Testis (tissue), 3 donors: Measurements from ENCODE around the gene MAP1B. TPM values are rescaled to one million over a fixed set of nuclear protein-coding genes. Genes with fewer than 3 reads are reported as not detected.
"Not testable (repeated sequence)": the region's sequence is repeated elsewhere in the genome, so short reads cannot be mapped to it uniquely, and the experiment has no call there.

ENCODE experiments used
- DNase-seq: peaks from one replicate; pipeline ENCODE4 v3.0.0-alpha.2; 2019
- H3K27ac ChIP-seq, 2 donors: fragments of 200-600 bp; sonication (generic); one replicate each; pipeline ENCODE4 v1.5.1; 2019
- H3K27me3 ChIP-seq: fragments of 200-600 bp; sonication (generic); one replicate; pipeline ENCODE4 v1.5.1; 2019
- H3K36me3 ChIP-seq: fragments of 200-600 bp; sonication (generic); one replicate; pipeline ENCODE4 v1.5.1; 2017; ENCODE audit warnings: low read depth; ENCODE audit errors: missing control alignments
- H3K4me1 ChIP-seq: fragments of 200-600 bp; sonication (generic); one replicate; pipeline ENCODE4 v1.5.1; 2019
- H3K4me3 ChIP-seq, 2 donors: fragments of 200-600 bp; sonication (generic); one replicate each; pipeline ENCODE4 v1.5.1; 2017 to 2019
- H3K9me3 ChIP-seq: fragments of 200-600 bp; sonication (generic); one replicate; pipeline ENCODE4 v1.5.1; 2017
- POLR2A ChIP-seq: fragments of 450-650 bp; IDR thresholded peaks from one replicate; pipeline ENCODE4 v1.6.1; 2017; ENCODE audit warnings: antibody characterized with exemption, mild to moderate bottlenecking, moderate library complexity
- WGBS, 2 donors: methylation state at CpG; one replicate each; pipeline ENCODE4 v1.1.5; 2018; 5-methylcytosine and 5-hydroxymethylcytosine counted together
- intact Hi-C: fragments of 100-400 bp; cut with DNase I; formaldehyde crosslinking; loops from one replicate; pipeline ENCODE4 v1.15.1; 2023; ENCODE audit warnings: low total_unique reads
- polyA plus RNA-seq: library from polyadenylated mRNA; stranded (reverse); fragments of 350-450 nt; fragmentation: Illumina TruSeq; extraction: RNeasy Lipid Tissue Mini Kit (QIAGEN cat#74804); gene quantifications from one replicate; pipeline ENCODE4 v1.2.3, GENCODE V29; 2014; ENCODE audit warnings: low read depth, low replicate concordance; ENCODE audit not compliant: insufficient read depth
- total RNA-seq, 2 donors: library from RNA; depleted of rRNA; stranded (reverse); fragments of >200 nt; gene quantifications; one replicate each; pipeline ENCODE4 v1.2.3, GENCODE V29; 2016
- TF ChIP-seq, protein P1 (sequence below), 3 experiments: fragments of 450-650 bp in 2 of 3; fragments of 200-600 bp in 1 of 3; sonication (generic) in 1 of 3; IDR thresholded peaks; one replicate each; pipeline ENCODE4 v1.5.1; 2016 to 2019; ENCODE audit warnings: antibody characterized with exemption in 3 of 3, mild to moderate bottlenecking in 2 of 3, moderate library complexity in 1 of 3

Gene MAP1B
- total and polyA plus RNA-seq, 3 donors from 2014 or later, result 20.1 to 584 (median 431) TPM

DNA sequence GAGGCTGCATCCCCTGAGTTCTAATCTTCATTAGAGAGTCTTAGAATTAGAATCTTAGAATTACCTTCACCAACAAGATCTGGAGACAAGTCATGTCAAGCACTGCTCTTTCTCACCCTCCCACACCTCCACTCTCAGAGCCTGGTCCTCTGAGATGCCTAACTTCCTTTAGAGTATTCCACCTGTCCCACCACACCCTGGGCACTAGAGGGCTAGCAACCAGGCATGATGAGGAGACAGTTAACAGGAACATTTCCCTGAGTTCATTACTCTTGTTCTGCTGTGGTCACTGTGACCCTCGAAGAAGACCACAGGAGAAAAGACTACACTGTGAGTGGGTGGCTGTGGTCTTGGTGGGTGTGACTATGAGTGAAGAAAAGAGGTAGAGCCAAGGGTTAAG, 25.2 kb upstream of the MAP1B start:
- DNase-seq, result no peak
- H3K27ac ChIP-seq, result no peak overlapping the region
- H3K36me3 ChIP-seq, result no peaks in the 10 kb centered on the region
- TF ChIP-seq POLR2A, result no peak
- TF ChIP-seq, protein P1, sequence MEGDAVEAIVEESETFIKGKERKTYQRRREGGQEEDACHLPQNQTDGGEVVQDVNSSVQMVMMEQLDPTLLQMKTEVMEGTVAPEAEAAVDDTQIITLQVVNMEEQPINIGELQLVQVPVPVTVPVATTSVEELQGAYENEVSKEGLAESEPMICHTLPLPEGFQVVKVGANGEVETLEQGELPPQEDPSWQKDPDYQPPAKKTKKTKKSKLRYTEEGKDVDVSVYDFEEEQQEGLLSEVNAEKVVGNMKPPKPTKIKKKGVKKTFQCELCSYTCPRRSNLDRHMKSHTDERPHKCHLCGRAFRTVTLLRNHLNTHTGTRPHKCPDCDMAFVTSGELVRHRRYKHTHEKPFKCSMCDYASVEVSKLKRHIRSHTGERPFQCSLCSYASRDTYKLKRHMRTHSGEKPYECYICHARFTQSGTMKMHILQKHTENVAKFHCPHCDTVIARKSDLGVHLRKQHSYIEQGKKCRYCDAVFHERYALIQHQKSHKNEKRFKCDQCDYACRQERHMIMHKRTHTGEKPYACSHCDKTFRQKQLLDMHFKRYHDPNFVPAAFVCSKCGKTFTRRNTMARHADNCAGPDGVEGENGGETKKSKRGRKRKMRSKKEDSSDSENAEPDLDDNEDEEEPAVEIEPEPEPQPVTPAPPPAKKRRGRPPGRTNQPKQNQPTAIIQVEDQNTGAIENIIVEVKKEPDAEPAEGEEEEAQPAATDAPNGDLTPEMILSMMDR (IDR thresholded peaks at IDR 0.05), result no peak
- H3K4me1 ChIP-seq, result peaks cover 43% of the 10 kb centered on the region
- H3K4me3 ChIP-seq, result no peak overlapping the region
- 80 to 96% methylated on average over 1 of the region's 1 CpG for WGBS, 2 donors
- no peaks in the 10 kb centered on the region for H3K27me3 ChIP-seq
- intact Hi-C loops, result no loop called here
- H3K9me3 ChIP-seq, result no peaks in the 10 kb centered on the region

DNA sequence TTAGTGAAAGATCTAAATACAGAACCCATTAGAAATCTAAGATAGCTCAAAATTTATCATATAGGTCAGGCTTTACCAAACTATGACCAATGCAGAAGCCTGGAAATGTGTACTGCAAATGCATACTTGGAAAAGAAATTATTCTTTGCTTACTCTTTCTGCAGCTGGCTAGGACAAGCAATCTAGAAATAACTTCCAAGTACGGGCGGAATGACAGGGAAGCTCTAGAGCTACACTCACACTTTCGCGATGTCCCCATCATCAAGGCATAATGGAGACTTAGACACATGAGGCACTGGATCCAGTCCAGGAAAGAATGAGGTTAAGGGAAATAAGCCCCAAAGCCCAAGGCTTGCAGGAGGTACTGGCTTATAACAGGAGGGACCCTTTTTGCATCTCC, 22.4 kb upstream of the MAP1B start:
- peak; percentile 27 for DNase-seq
- H3K36me3 ChIP-seq, result no peaks in the 10 kb centered on the region
- TF ChIP-seq, protein P1 (IDR thresholded peaks at IDR 0.05), result no peak
- no peak for TF ChIP-seq POLR2A
- WGBS, 2 donors, result 29 to 43% methylated on average over 4 of the region's 4 CpGs
- no peak overlapping the region for H3K4me3 ChIP-seq
- H3K27ac ChIP-seq, result peak overlapping the region; percentile 74 to 76
- H3K9me3 ChIP-seq, result no peaks in the 10 kb centered on the region
- H3K27me3 ChIP-seq, result no peaks in the 10 kb centered on the region
- intact Hi-C loops, result no loop called here
- peaks cover 32% of the 10 kb centered on the region for H3K4me1 ChIP-seq

DNA sequence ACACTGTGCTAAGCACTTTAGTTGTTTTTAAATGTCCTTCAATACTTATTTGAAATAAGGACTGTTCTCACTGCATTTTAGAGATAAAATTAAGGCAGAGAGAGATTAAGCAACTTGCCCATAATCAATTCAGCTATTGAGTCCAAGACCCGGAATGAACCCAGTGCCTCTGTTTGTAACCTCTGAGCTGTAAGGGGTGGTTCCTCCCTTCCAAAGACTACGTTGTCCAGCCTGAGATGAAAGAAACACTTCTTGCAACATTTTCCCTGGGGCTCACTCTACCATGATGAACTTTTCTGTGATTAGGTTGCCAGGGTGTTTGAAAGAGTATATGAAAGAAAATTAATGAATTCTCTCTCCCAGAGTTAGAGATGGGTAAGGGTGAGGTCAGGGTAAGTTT, 22.0 kb upstream of the MAP1B start:
- no peaks in the 10 kb centered on the region for H3K27me3 ChIP-seq
- 26 to 52% methylated on average over 2 of the region's 2 CpGs for WGBS, 2 donors
- no peaks in the 10 kb centered on the region for H3K36me3 ChIP-seq
- TF ChIP-seq, protein P1 (IDR thresholded peaks at IDR 0.05), result no peak
- TF ChIP-seq POLR2A, result no peak
- no peak overlapping the region for H3K4me3 ChIP-seq
- peaks cover 32% of the 10 kb centered on the region for H3K4me1 ChIP-seq
- peak overlapping the region; percentile 74 to 76 for H3K27ac ChIP-seq
- intact Hi-C loops, result no loop called here
- DNase-seq, result peak; percentile 51
- H3K9me3 ChIP-seq, result no peaks in the 10 kb centered on the region

DNA sequence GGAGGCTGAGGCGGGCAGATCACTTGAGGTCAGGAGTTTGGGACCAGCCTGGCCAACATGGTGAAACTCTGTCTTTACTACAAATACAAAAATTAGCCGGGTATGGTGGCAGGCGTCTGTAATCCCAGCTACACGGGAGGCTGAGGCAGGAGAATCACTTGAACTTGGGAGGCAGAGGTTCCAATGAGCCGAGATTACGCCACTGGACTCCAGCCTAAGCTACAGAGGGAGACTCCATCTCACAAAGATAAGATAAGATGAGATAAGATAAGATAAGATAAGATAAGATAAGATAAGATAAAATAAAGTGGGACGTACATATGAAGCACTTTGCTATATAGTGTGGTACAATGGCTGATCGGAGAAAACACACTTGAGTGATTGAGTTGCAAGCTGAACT, 17.6 kb upstream of the MAP1B start:
- intact Hi-C loops, H3K9me3 ChIP-seq, H3K27ac ChIP-seq, H3K4me3 ChIP-seq, H3K36me3 ChIP-seq, DNase-seq, H3K27me3 ChIP-seq: not testable (repeated sequence)
- 92% methylated on average over 8 of the region's 8 CpGs for WGBS, 2 donors
- peaks cover 14% of the 10 kb centered on the region for H3K4me1 ChIP-seq

DNA sequence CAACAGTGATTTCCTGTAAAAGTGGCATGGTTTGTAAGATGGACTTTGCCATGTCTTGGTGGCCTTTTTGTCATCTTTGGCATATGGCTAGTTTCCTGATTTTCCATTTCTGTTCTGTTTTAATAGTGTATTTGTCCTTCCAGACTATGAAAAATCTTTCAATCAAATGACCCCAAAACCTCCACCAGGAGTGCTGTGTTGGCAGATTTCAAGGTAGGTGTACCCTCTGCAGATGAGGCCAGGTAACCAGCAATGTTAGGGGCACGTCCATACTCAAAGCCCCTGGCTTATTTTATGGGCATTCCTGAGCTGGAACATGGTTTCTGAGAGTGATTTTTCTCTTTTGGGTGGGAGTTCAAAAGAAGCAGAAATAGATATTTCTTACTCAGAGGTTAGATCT, 15.2 kb upstream of the MAP1B start:
- Histone ChIP-seq H3K27ac (no peak overlapping the region), H3K4me3 (no peak overlapping the region), H3K27me3 (no peaks in the 10 kb centered on the region), H3K4me1 (no peaks in the 10 kb centered on the region), H3K9me3 (no peaks in the 10 kb centered on the region), H3K36me3 (no peaks in the 10 kb centered on the region)
- intact Hi-C loops, result no loop called here
- DNase-seq, result no peak
- TF ChIP-seq, protein P1 (IDR thresholded peaks at IDR 0.05), result no peak
- TF ChIP-seq POLR2A, result no peak
- 87 to 88% methylated on average over 1 of the region's 1 CpG for WGBS, 2 donors
